GM21576 (cell line): Measurements from ENCODE around the gene ROR2.

ENCODE experiments used
- ATAC-seq: cut with Tn5 transposase; IDR thresholded peaks from one replicate; pipeline ENCODE4 v1.9.1; 2021; ENCODE audit warnings: mild to moderate bottlenecking, moderate library complexity; ENCODE audit not compliant: unreplicated experiment

Gene ROR2

GRCh38 chr9:91697201-91697600 is 252.8 kb downstream of the ROR2 start:
- ATAC-seq, result no peak

- no peak for ATAC-seq
Observed at GRCh38 chr9:91694081-91694870, 255.8 kb downstream of the ROR2 start.

- ATAC-seq, result no peak
Observed at GRCh38 chr9:91693226-91693625, 256.8 kb downstream of the ROR2 start.

GRCh38 chr9:91690540-91691249 is 259.3 kb downstream of the ROR2 start:
- ATAC-seq, result no peak

GRCh38 chr9:91689006-91689405 is 261.0 kb downstream of the ROR2 start:
- ATAC-seq, result no peak

GRCh38 chr9:91683269-91683668 is 266.8 kb downstream of the ROR2 start:
- ATAC-seq, result no peak

GRCh38 chr9:91682806-91683205 is 267.2 kb downstream of the ROR2 start:
- ATAC-seq, result no peak

GRCh38 chr9:91681461-91682305 is 268.3 kb downstream of the ROR2 start:
- ATAC-seq, result no peak

GRCh38 chr9:91680998-91681397 is 269.0 kb downstream of the ROR2 start:
- no peak for ATAC-seq

- ATAC-seq, result no peak
Observed at GRCh38 chr9:91680106-91680505, 269.9 kb downstream of the ROR2 start.

GRCh38 chr9:91678807-91679580 is 271.0 kb downstream of the ROR2 start:
- ATAC-seq, result no peak

- no peak for ATAC-seq
Observed at GRCh38 chr9:91677822-91678436, 272.1 kb downstream of the ROR2 start.

GRCh38 chr9:91677331-91677730 is 272.7 kb downstream of the ROR2 start:
- no peak for ATAC-seq

GRCh38 chr9:91676046-91676445 is 274.0 kb downstream of the ROR2 start:
- ATAC-seq, result no peak

- no peak for ATAC-seq
Observed at GRCh38 chr9:91664663-91665062, 285.4 kb downstream of the ROR2 start.

GRCh38 chr9:91663858-91664257 is 286.2 kb downstream of the ROR2 start:
- no peak for ATAC-seq

GRCh38 chr9:91661451-91661850 is 288.6 kb downstream of the ROR2 start:
- ATAC-seq, result no peak

- ATAC-seq, result no peak
Observed at GRCh38 chr9:91660521-91660920, 289.5 kb downstream of the ROR2 start.

- ATAC-seq, result no peak
Observed at GRCh38 chr9:91659529-91660495, 290.2 kb downstream of the ROR2 start.
